Caco-2 (cell line): ENCODE data around the gene IRF4. TPM values are rescaled to one million over a fixed set of nuclear protein-coding genes. Genes with fewer than 3 reads are reported as not detected.

Experiments
- BruUV-seq: library from RNA; stranded (reverse); fragments of 400-500 nt; replicated peaks from 2 replicates; lab custom pipeline; 2021; lab: Mats Ljungman, UMichigan
- CTCF ChIA-PET: fragments of 300-600 bp; sonication (Branson Sonifier 250); formaldehyde crosslinking; loops from one replicate; lab custom pipeline; 2022; ENCODE audit warnings: antibody characterized with exemption; lab: Charles Lee
- POLR2A ChIA-PET: fragments of 300-600 bp; sonication (Branson Sonifier 250); formaldehyde crosslinking; loops from one replicate; lab custom pipeline; 2022; ENCODE audit warnings: antibody characterized with exemption; lab: Charles Lee
- DNase-seq, 2 experiments: peaks; one replicate each; pipeline versions ENCODE4 v3.0.0 to v3.0.0-alpha.2; 2020 to 2022
- H3K27me3 ChIP-seq: replicated peaks from 2 replicates; pipeline ENCODE4 v1.6.0; 2011; ENCODE audit warnings: low read length; ENCODE audit not compliant: control insufficient read depth, insufficient read depth
- H3K36me3 ChIP-seq: 2 replicates; pipeline ENCODE4 v1.5.1; 2011; ENCODE audit warnings: low read length; ENCODE audit not compliant: control insufficient read depth, insufficient read depth
- H3K4me1 ChIP-seq: fragments of 250-450 bp; sonication (Bioruptor Pico); 2 replicates; pipeline ENCODE4 v1.5.1; 2020; ENCODE audit warnings: mild to moderate bottlenecking
- H3K4me3 ChIP-seq: 2 replicates; pipeline ENCODE4 v1.5.1; 2011; ENCODE audit warnings: low read depth, mild to moderate bottlenecking, control low read depth, low read length
- H3K9me3 ChIP-seq: fragments of 250-450 bp; sonication (Bioruptor Pico); 2 replicates; pipeline ENCODE4 v1.5.1; 2020; ENCODE audit warnings: mild to moderate bottlenecking, moderate library complexity
- H3K27ac Mint-ChIP-seq: one replicate; pipeline ENCODE4 v1.8.0; 2022; ENCODE audit warnings: mixed read lengths; ENCODE audit not compliant: unreplicated experiment
- H3K27me3 Mint-ChIP-seq: one replicate; pipeline ENCODE4 v1.8.0; 2022; ENCODE audit warnings: mixed read lengths; ENCODE audit not compliant: insufficient read depth, unreplicated experiment
- H3K36me3 Mint-ChIP-seq: one replicate; pipeline ENCODE4 v1.8.0; 2022; ENCODE audit warnings: mild to moderate bottlenecking, mixed read lengths; ENCODE audit not compliant: insufficient read depth, unreplicated experiment
- H3K4me1 Mint-ChIP-seq: one replicate; pipeline ENCODE4 v1.8.0; 2022; ENCODE audit warnings: low read depth, mixed read lengths; ENCODE audit not compliant: unreplicated experiment
- H3K4me3 Mint-ChIP-seq: one replicate; pipeline ENCODE4 v1.8.0; 2022; ENCODE audit warnings: mild to moderate bottlenecking, moderate library complexity, mixed read lengths; ENCODE audit not compliant: unreplicated experiment
- H3K9me3 Mint-ChIP-seq: one replicate; pipeline ENCODE4 v1.8.0; 2022; ENCODE audit warnings: mixed read lengths; ENCODE audit not compliant: unreplicated experiment
- intact Hi-C: fragments of 100-400 bp; cut with micrococcal nuclease; formaldehyde crosslinking; loops from one replicate; pipeline ENCODE4 v1.10.0; 2022; ENCODE audit not compliant: unreplicated experiment
- total RNA-seq: library from RNA; stranded (reverse); gene quantifications from 2 replicates; pipeline ENCODE4 v1.2.3, GENCODE V29; 2022
- TF ChIP-seq, protein P1 (sequence below), 2 experiments: fragments of 200-600 bp in 1 of 2; IDR thresholded peaks; 1 replicate in 1 of 2; 2 replicates in 1 of 2; pipeline versions ENCODE4 v1.5.1 to v1.8.0; 2011 to 2022; ENCODE audit warnings: antibody characterized with exemption in 1 of 2, control low read depth in 1 of 2, inconsistent platforms in 1 of 2, low read depth in 1 of 2, low read length in 1 of 2, mild to moderate bottlenecking in 1 of 2, moderate library complexity in 1 of 2; ENCODE audit not compliant: insufficient read depth in 1 of 2, severe bottlenecking in 1 of 2, unreplicated experiment in 1 of 2

Gene IRF4
- total RNA-seq, 1 experiment from 2014 or later: not detected

- DNase-seq: no peak
Measured at GRCh38 chr6:394641-395289, 3.2 kb downstream of the IRF4 start.

DNA sequence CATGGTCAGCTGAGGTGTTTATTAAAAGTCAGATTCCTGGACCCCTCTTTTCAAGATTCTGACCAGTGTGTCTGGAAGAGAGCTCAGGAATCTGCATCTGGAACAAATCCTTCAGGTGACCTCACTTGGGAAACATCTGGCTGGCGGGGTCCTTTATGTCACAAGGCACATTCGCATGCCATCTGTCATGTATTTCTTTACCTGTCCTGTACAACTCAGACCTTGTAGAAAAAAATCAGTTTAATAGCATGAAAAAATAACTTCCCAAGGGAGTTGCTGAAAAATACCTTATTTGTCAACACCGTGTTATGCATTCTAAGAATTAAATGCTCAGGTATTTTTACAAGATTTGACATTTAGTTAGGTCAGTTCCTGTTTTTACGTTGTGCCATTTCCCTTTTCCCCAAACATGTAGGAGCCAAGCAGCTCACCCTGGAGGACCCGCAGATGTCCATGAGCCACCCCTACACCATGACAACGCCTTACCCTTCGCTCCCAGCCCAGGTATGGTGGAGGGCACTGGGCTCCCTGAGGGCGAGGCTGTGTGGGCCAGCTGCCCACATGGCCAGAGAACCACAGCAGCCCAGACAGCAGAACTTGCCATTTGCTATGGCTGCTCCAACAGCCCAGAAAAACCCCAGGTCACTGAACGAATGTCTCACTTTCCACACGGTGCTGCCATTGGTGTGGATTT lies 4.0 kb downstream of the IRF4 start:
- TF ChIP-seq, protein P1, sequence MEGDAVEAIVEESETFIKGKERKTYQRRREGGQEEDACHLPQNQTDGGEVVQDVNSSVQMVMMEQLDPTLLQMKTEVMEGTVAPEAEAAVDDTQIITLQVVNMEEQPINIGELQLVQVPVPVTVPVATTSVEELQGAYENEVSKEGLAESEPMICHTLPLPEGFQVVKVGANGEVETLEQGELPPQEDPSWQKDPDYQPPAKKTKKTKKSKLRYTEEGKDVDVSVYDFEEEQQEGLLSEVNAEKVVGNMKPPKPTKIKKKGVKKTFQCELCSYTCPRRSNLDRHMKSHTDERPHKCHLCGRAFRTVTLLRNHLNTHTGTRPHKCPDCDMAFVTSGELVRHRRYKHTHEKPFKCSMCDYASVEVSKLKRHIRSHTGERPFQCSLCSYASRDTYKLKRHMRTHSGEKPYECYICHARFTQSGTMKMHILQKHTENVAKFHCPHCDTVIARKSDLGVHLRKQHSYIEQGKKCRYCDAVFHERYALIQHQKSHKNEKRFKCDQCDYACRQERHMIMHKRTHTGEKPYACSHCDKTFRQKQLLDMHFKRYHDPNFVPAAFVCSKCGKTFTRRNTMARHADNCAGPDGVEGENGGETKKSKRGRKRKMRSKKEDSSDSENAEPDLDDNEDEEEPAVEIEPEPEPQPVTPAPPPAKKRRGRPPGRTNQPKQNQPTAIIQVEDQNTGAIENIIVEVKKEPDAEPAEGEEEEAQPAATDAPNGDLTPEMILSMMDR (IDR thresholded peaks at IDR 0.05; ENCODE audit: insufficient read depth in 1 of 2, low read depth in 1 of 2, low read length in 1 of 2, severe bottlenecking in 1 of 2, unreplicated experiment in 1 of 2): no peak
- POLR2A ChIA-PET: no interaction called here
- CTCF ChIA-PET: no interaction called here
- Histone ChIP-seq H3K4me1 (no peaks in the 10 kb centered on the region), H3K9me3 (no peaks in the 10 kb centered on the region), H3K27me3 (no peaks in the 10 kb centered on the region), H3K36me3 (no peaks in the 10 kb centered on the region), H3K4me3 (no peak overlapping the region)
- no peak for DNase-seq
- Mint-ChIP-seq H3K27me3 (peaks cover 9% of the 10 kb centered on the region), H3K9me3 (peaks cover 11% of the 10 kb centered on the region), H3K4me3 (no peak overlapping the region), H3K27ac (no peak overlapping the region), H3K36me3 (no peaks in the 10 kb centered on the region), H3K4me1 (no peaks in the 10 kb centered on the region)
- intact Hi-C loops: no loop called here
- BruUV-seq: no TSS peak

More at GRCh38 chr6:394641-395289, 3.2 kb downstream of the IRF4 start:
- Mint-ChIP-seq H3K36me3 (no peaks in the 10 kb centered on the region), H3K9me3 (peaks cover 11% of the 10 kb centered on the region), H3K27me3 (peaks cover 11% of the 10 kb centered on the region), H3K4me3 (no peak overlapping the region), H3K4me1 (no peaks in the 10 kb centered on the region), H3K27ac (no peak overlapping the region)
- CTCF ChIA-PET: no interaction called here
- Histone ChIP-seq H3K4me1 (no peaks in the 10 kb centered on the region), H3K27me3 (no peaks in the 10 kb centered on the region), H3K36me3 (no peaks in the 10 kb centered on the region), H3K4me3 (no peak overlapping the region), H3K9me3 (no peaks in the 10 kb centered on the region)
- intact Hi-C loops: no loop called here
- POLR2A ChIA-PET: no interaction called here
- TF ChIP-seq, protein P1 (IDR thresholded peaks at IDR 0.05; ENCODE audit: insufficient read depth in 1 of 2, low read depth in 1 of 2, low read length in 1 of 2, severe bottlenecking in 1 of 2, unreplicated experiment in 1 of 2): no peak
- no TSS peak for BruUV-seq

DNA sequence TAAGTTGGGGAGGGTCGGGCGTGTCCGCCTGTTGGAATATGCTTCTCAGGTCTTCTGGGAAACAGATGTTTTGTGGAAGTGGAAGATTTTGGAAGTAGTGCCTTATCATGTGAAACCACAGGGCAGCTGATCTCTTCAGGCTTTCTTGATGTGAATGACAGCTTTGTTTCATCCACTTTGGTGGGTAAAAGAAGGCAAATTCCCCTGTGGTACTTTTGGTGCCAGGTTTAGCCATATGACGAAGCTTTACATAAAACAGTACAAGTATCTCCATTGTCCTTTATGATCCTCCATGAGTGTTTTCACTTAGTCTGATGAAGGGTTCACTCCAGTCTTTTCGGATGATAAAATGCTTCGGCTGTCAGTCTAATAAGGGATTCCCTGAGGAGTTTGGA lies 4.6 kb downstream of the IRF4 start:
- H3K4me3 Mint-ChIP-seq: no peak overlapping the region
- no TSS peak for BruUV-seq
- TF ChIP-seq, protein P1 (IDR thresholded peaks at IDR 0.05; ENCODE audit: insufficient read depth in 1 of 2, low read depth in 1 of 2, low read length in 1 of 2, severe bottlenecking in 1 of 2, unreplicated experiment in 1 of 2): no peak
- Histone ChIP-seq H3K9me3 (no peaks in the 10 kb centered on the region), H3K4me1 (no peaks in the 10 kb centered on the region), H3K27me3 (no peaks in the 10 kb centered on the region), H3K36me3 (no peaks in the 10 kb centered on the region), H3K4me3 (no peak overlapping the region)
- H3K36me3 Mint-ChIP-seq: no peaks in the 10 kb centered on the region
- peaks cover 13% of the 10 kb centered on the region for H3K27me3 Mint-ChIP-seq
- ChIA-PET CTCF (no interaction called here), POLR2A (no interaction called here)
- peaks cover 11% of the 10 kb centered on the region for H3K9me3 Mint-ChIP-seq
- intact Hi-C loops: no loop called here
- no peaks in the 10 kb centered on the region for H3K4me1 Mint-ChIP-seq
- H3K27ac Mint-ChIP-seq: no peak overlapping the region
- DNase-seq: no peak
